Measurements from ENCODE around the gene TPO. TPM values are rescaled to one million over a fixed set of nuclear protein-coding genes. Genes with fewer than 3 reads are reported as not detected.

Gene TPO
- total and polyA plus RNA-seq, 11 donors = 3.0 to 13.8 (median 8.4) TPM

- no peak for ATAC-seq
- Histone ChIP-seq H3K9me3 (no peaks in the 10 kb centered on the region), H3K4me1 (no peaks in the 10 kb centered on the region), H3K4me3 (no peak overlapping the region), H3K36me3 (peaks cover 0 to 7% (median 0%) of the 10 kb centered on the region in 9 donors), H3K27ac (no peak overlapping the region), H3K27me3 (no peaks in the 10 kb centered on the region)
- peak in 1 of 5 donors; percentile 42 for DNase-seq
- intact Hi-C loops (cut with DNase I) = no loop called here
- 91 to 92% (median 91%) methylated on average over 20 to 22 of the region's 22 CpGs for WGBS, 4 donors
- TF ChIP-seq, protein P1, sequence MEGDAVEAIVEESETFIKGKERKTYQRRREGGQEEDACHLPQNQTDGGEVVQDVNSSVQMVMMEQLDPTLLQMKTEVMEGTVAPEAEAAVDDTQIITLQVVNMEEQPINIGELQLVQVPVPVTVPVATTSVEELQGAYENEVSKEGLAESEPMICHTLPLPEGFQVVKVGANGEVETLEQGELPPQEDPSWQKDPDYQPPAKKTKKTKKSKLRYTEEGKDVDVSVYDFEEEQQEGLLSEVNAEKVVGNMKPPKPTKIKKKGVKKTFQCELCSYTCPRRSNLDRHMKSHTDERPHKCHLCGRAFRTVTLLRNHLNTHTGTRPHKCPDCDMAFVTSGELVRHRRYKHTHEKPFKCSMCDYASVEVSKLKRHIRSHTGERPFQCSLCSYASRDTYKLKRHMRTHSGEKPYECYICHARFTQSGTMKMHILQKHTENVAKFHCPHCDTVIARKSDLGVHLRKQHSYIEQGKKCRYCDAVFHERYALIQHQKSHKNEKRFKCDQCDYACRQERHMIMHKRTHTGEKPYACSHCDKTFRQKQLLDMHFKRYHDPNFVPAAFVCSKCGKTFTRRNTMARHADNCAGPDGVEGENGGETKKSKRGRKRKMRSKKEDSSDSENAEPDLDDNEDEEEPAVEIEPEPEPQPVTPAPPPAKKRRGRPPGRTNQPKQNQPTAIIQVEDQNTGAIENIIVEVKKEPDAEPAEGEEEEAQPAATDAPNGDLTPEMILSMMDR (IDR thresholded peaks at IDR 0.05) = no peak
- TF ChIP-seq POLR2A (IDR thresholded peaks at IDR 0.05) = no peak
Measured at GRCh38 chr2:1484131-1484884, 71.0 kb downstream of the TPO start.

- Histone ChIP-seq H3K27ac (no peak overlapping the region), H3K4me1 (no peaks in the 10 kb centered on the region), H3K9me3 (no peaks in the 10 kb centered on the region), H3K27me3 (no peaks in the 10 kb centered on the region), H3K36me3 (peaks cover 0 to 7% (median 0%) of the 10 kb centered on the region in 9 donors), H3K4me3 (no peak overlapping the region)
- DNase-seq (peak in 1 of 5 donors; percentile 48), ATAC-seq (no peak)
- TF ChIP-seq, protein P1 (IDR thresholded peaks at IDR 0.05) = no peak
- TF ChIP-seq POLR2A (IDR thresholded peaks at IDR 0.05) = no peak
- intact Hi-C loops (cut with DNase I) = no loop called here
- 86 to 95% (median 89%) methylated on average over 11 of the region's 11 CpGs for WGBS, 4 donors
Measured at GRCh38 chr2:1486670-1487069, 73.4 kb downstream of the TPO start.

DNA sequence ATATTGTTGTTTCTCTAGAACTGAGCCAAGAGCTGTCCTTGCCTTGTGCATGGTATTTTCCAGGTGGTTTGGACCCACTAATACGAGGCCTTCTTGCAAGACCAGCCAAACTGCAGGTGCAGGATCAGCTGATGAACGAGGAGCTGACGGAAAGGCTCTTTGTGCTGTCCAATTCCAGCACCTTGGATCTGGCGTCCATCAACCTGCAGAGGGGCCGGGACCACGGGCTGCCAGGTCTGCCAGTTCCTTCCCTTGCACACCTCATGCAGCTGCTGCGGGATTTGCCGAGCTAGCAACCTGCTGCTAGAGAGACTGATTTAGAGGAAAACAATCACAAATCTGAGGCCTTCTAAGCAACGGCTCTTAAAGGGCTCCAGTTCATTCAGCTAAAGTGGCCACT lies 74.5 kb downstream of the TPO start:
- peaks cover 0 to 3% (median 0%) of the 10 kb centered on the region in 9 donors for H3K36me3 ChIP-seq
- WGBS, 4 donors = 56 to 79% (median 70%) methylated on average over 7 to 9 of the region's 9 CpGs
- intact Hi-C loops (cut with DNase I) = no loop called here
- DNase-seq (peak in 1 of 5 donors; percentile 36), ATAC-seq (no peak)
- no peaks in the 10 kb centered on the region for H3K27me3 ChIP-seq
- no peak overlapping the region for H3K4me3 ChIP-seq
- H3K9me3 ChIP-seq = no peaks in the 10 kb centered on the region
- H3K27ac ChIP-seq = no peak overlapping the region
- no peaks in the 10 kb centered on the region for H3K4me1 ChIP-seq
- TF ChIP-seq POLR2A (IDR thresholded peaks at IDR 0.05) = no peak
- TF ChIP-seq, protein P1 (IDR thresholded peaks at IDR 0.05) = no peak

- DNase-seq (peak in 1 of 5 donors; percentile 30), ATAC-seq (peak in 1 of 4 donors; percentile 9)
- intact Hi-C loops (cut with DNase I) = no loop called here
- Histone ChIP-seq H3K36me3 (peaks cover 0 to 2% (median 0%) of the 10 kb centered on the region in 9 donors), H3K4me1 (no peaks in the 10 kb centered on the region), H3K27ac (no peak overlapping the region), H3K4me3 (no peak overlapping the region), H3K27me3 (no peaks in the 10 kb centered on the region), H3K9me3 (no peaks in the 10 kb centered on the region)
- TF ChIP-seq POLR2A (IDR thresholded peaks at IDR 0.05) = no peak
- TF ChIP-seq, protein P1 (IDR thresholded peaks at IDR 0.05) = no peak
- WGBS, 4 donors = 64 to 75% (median 67%) methylated on average over 11 of the region's 11 CpGs
Measured at GRCh38 chr2:1488181-1488671, 75.0 kb downstream of the TPO start.
